GM23248 (cell line): ENCODE measurements around the gene NAT14. TPM values are rescaled to one million over a fixed set of nuclear protein-coding genes. Genes with fewer than 3 reads are reported as not detected.
A peak's percentile ranks its signal among the peaks of the same experiment; 100 is the strongest.

Experiments
- DNase-seq: peaks from one replicate; pipeline ENCODE4 v3.0.0-alpha.2; 2015
- H2AFZ ChIP-seq: fragments of 200-600 bp; sonication (generic); 2 replicates; pipeline ENCODE4 v1.6.1; 2016; ENCODE audit warnings: antibody characterized with exemption
- H3F3A ChIP-seq: fragments of 200-600 bp; sonication (generic); 2 replicates; pipeline ENCODE4 v1.6.1; 2016; ENCODE audit warnings: mild to moderate bottlenecking, antibody characterized with exemption, mixed run types; ENCODE audit not compliant: insufficient read depth
- H3K27ac ChIP-seq: fragments of 200-600 bp; sonication (generic); 2 replicates; pipeline ENCODE4 v1.5.1; 2016; ENCODE audit warnings: mild to moderate bottlenecking
- H3K27me3 ChIP-seq: fragments of 200-600 bp; sonication (generic); replicated peaks from 2 replicates; pipeline ENCODE4 v1.6.1; 2016; ENCODE audit warnings: mild to moderate bottlenecking; ENCODE audit not compliant: insufficient read depth
- H3K36me3 ChIP-seq: fragments of 200-600 bp; sonication (generic); 2 replicates; pipeline ENCODE4 v1.6.1; 2016; ENCODE audit warnings: low read depth, mild to moderate bottlenecking
- H3K4me1 ChIP-seq: fragments of 200-600 bp; sonication (generic); 2 replicates; pipeline ENCODE4 v1.6.1; 2016; ENCODE audit warnings: mild to moderate bottlenecking; ENCODE audit not compliant: insufficient read depth
- H3K4me2 ChIP-seq: fragments of 200-600 bp; sonication (generic); one replicate; pipeline ENCODE4 v1.6.1; 2016; ENCODE audit warnings: mild to moderate bottlenecking; ENCODE audit not compliant: unreplicated experiment
- H3K4me3 ChIP-seq: fragments of 200-600 bp; sonication (generic); 2 replicates; pipeline ENCODE4 v1.5.1; 2016; ENCODE audit warnings: mild to moderate bottlenecking
- H3K79me2 ChIP-seq: fragments of 200-600 bp; sonication (generic); 2 replicates; pipeline ENCODE4 v1.6.1; 2016; ENCODE audit warnings: mild to moderate bottlenecking; ENCODE audit not compliant: insufficient read depth
- H3K9ac ChIP-seq: fragments of 200-600 bp; sonication (generic); 2 replicates; pipeline ENCODE4 v1.6.1; 2016; ENCODE audit warnings: mild to moderate bottlenecking
- H3K9me2 ChIP-seq: fragments of 200-600 bp; sonication (generic); 2 replicates; pipeline ENCODE4 v1.6.1; 2016; ENCODE audit warnings: mixed run types, mild to moderate bottlenecking, moderate library complexity; ENCODE audit not compliant: insufficient read depth
- H3K9me3 ChIP-seq: fragments of 200-600 bp; sonication (generic); one replicate; pipeline ENCODE4 v1.6.1; 2017; ENCODE audit warnings: low read depth
- H4K20me1 ChIP-seq: fragments of 200-600 bp; sonication (generic); 2 replicates; pipeline ENCODE4 v1.6.0; 2016; ENCODE audit not compliant: insufficient read depth
- EZH2 ChIP-seq: fragments of 200-600 bp; sonication (generic); IDR thresholded peaks from 2 replicates; pipeline ENCODE4 v1.6.1; 2018; ENCODE audit warnings: antibody characterized with exemption, mild to moderate bottlenecking; ENCODE audit not compliant: insufficient read depth, poor library complexity, severe bottlenecking
- EZH2phosphoT487 ChIP-seq: fragments of 200-600 bp; sonication (generic); IDR thresholded peaks from 2 replicates; pipeline ENCODE4 v1.6.1; 2018; ENCODE audit warnings: antibody characterized with exemption, moderate library complexity, mild to moderate bottlenecking, low read depth; ENCODE audit not compliant: insufficient read depth
- WGBS, 2 experiments: methylation state at CpG; one replicate each; pipeline ENCODE4 v1.1.6; 2015 to 2017; ENCODE audit warnings: low lambda C conversion rate in 2 of 2, low coverage in 1 of 2; ENCODE audit errors: missing lambda C conversion rate in 2 of 2; 5-methylcytosine and 5-hydroxymethylcytosine counted together
- in situ Hi-C: fragments of 300-500 bp; cut with MboI; formaldehyde crosslinking; loops from 2 replicates; pipeline ENCODE4 v1.15.0; 2020
- polyA plus RNA-seq: library from polyadenylated mRNA; unstranded; fragments of >200 nt; fragmentation: Nextera tagmentation; extraction: Ambion mirVana; gene quantifications from 2 replicates; pipeline ENCODE4 v1.2.1, GENCODE V29; 2016
- total RNA-seq: library from RNA; depleted of rRNA; stranded (reverse); fragments of >200 nt; shearing (Covaris generic); gene quantifications from 2 replicates; pipeline ENCODE4 v1.2.3, GENCODE V29; 2014

The NAT14 gene
- total and polyA plus RNA-seq, 2 experiments from 2014 or later, result 12.0 to 13.4 TPM

GRCh38 chr19:55498246-55498840, 13.4 kb downstream of the NAT14 start:
- no peaks in the 10 kb centered on the region for H3K27me3 ChIP-seq
- H3K9ac ChIP-seq, result no peak overlapping the region
- H4K20me1 ChIP-seq, result no peaks in the 10 kb centered on the region
- TF ChIP-seq EZH2phosphoT487 (no peak), EZH2 (no peak)
- in situ Hi-C loops, result no loop called here
- H2AFZ ChIP-seq, result no peak overlapping the region
- 0 out of 2 replicates have a peak, but pooled peaks cover 6% of the 10 kb centered on the region for H3F3A ChIP-seq
- H3K9me2 ChIP-seq, result no peaks in the 10 kb centered on the region
- H3K4me2 ChIP-seq, result no peak overlapping the region
- WGBS, 2 experiments, result 38 to 53% methylated on average over 2 of the region's 2 CpGs
- DNase-seq, result no peak
- H3K9me3 ChIP-seq, result no peaks in the 10 kb centered on the region
- no peak overlapping the region for H3K27ac ChIP-seq
- H3K79me2 ChIP-seq, result no peaks in the 10 kb centered on the region
- H3K4me3 ChIP-seq, result no peak overlapping the region
- no peaks in the 10 kb centered on the region for H3K36me3 ChIP-seq
- H3K4me1 ChIP-seq, result peaks cover 3% of the 10 kb centered on the region; the same call in 1 of the 2 replicates

GRCh38 chr19:55500368-55500952, 15.5 kb downstream of the NAT14 start:
- Histone ChIP-seq H3F3A (0 out of 2 replicates have a peak, but pooled peaks cover 6% of the 10 kb centered on the region), H3K4me1 (no peaks in the 10 kb centered on the region), H3K36me3 (no peaks in the 10 kb centered on the region), H3K27me3 (no peaks in the 10 kb centered on the region), H4K20me1 (no peaks in the 10 kb centered on the region), H3K4me3 (no peak overlapping the region), H3K9me2 (no peaks in the 10 kb centered on the region), H3K79me2 (no peaks in the 10 kb centered on the region), H3K9ac (no peak overlapping the region), H2AFZ (no peak overlapping the region), H3K9me3 (no peaks in the 10 kb centered on the region), H3K4me2 (no peak overlapping the region), H3K27ac (no peak overlapping the region)
- in situ Hi-C loops, result no loop called here
- TF ChIP-seq EZH2, result no peak
- DNase-seq, result no peak
- 82 to 83% methylated on average over 23 to 26 of the region's 26 CpGs for WGBS, 2 experiments

- Histone ChIP-seq H3K4me3 (no peak overlapping the region), H3K9me3 (no peaks in the 10 kb centered on the region), H3K36me3 (no peaks in the 10 kb centered on the region), H3K27me3 (no peaks in the 10 kb centered on the region), H3K79me2 (no peaks in the 10 kb centered on the region), H2AFZ (no peak overlapping the region), H3K9me2 (no peaks in the 10 kb centered on the region), H3K4me1 (no peaks in the 10 kb centered on the region), H3K27ac (no peak overlapping the region), H3K4me2 (no peak overlapping the region), H3F3A (0 out of 2 replicates have a peak, but pooled peaks cover 6% of the 10 kb centered on the region), H3K9ac (no peak overlapping the region), H4K20me1 (no peaks in the 10 kb centered on the region)
- DNase-seq, result no peak
- in situ Hi-C loops, result no loop called here
- TF ChIP-seq EZH2, result no peak
- TF ChIP-seq EZH2phosphoT487, result no peak
- 89 to 92% methylated on average over 9 of the region's 9 CpGs for WGBS, 2 experiments
Observed at GRCh38 chr19:55502197-55502952, 17.4 kb downstream of the NAT14 start.

- WGBS, 2 experiments, result 88 to 93% methylated on average over 15 to 17 of the region's 17 CpGs
- H3K9me3 ChIP-seq, result no peaks in the 10 kb centered on the region
- no peak overlapping the region for H3K9ac ChIP-seq
- no peak overlapping the region for H3K27ac ChIP-seq
- H3F3A ChIP-seq, result 0 out of 2 replicates have a peak, but pooled peaks cover 6% of the 10 kb centered on the region
- no peaks in the 10 kb centered on the region for H3K9me2 ChIP-seq
- in situ Hi-C loops, result no loop called here
- H4K20me1 ChIP-seq, result no peaks in the 10 kb centered on the region
- no peaks in the 10 kb centered on the region for H3K36me3 ChIP-seq
- H3K4me3 ChIP-seq, result no peak overlapping the region
- H3K79me2 ChIP-seq, result no peaks in the 10 kb centered on the region
- no peak for DNase-seq
- no peaks in the 10 kb centered on the region for H3K4me1 ChIP-seq
- H3K4me2 ChIP-seq, result no peak overlapping the region
- TF ChIP-seq EZH2phosphoT487, result no peak
- H2AFZ ChIP-seq, result peak overlapping the region; percentile 86
- H3K27me3 ChIP-seq, result no peaks in the 10 kb centered on the region
Observed at GRCh38 chr19:55503157-55503501, 18.1 kb downstream of the NAT14 start.
